Thymus (tissue), 11 donors: ENCODE measurements around the gene MEGF11. TPM values are rescaled to one million over a fixed set of nuclear protein-coding genes. Genes with fewer than 3 reads are reported as not detected.

Experiments
- DNase-seq, 9 donors: peaks; one replicate each; pipeline ENCODE4 v3.0.0-alpha.2; 2013; ENCODE audit warnings: low spot score in 9 of 9, low read depth in 6 of 9, missing footprints in 1 of 9
- H3K27ac ChIP-seq, 2 donors: one replicate each; pipeline ENCODE4 v1.5.1; 2013; ENCODE audit warnings: control low read depth in 1 of 2, low read depth in 1 of 2, low read length in 1 of 2, mild to moderate bottlenecking in 1 of 2, moderate library complexity in 1 of 2
- H3K27me3 ChIP-seq, 2 donors: one replicate each; pipeline ENCODE4 v1.5.1; 2013; ENCODE audit warnings: low read length in 1 of 2; ENCODE audit not compliant: control insufficient read depth in 2 of 2, insufficient read depth in 1 of 2
- H3K36me3 ChIP-seq, 2 donors: one replicate each; pipeline ENCODE4 v1.5.1; 2013; ENCODE audit warnings: low read length in 1 of 2, mild to moderate bottlenecking in 1 of 2, moderate library complexity in 1 of 2; ENCODE audit not compliant: control insufficient read depth in 2 of 2, insufficient read depth in 2 of 2
- H3K4me1 ChIP-seq, 2 donors: one replicate each; pipeline ENCODE4 v1.5.1; 2013; ENCODE audit warnings: low read length in 2 of 2; ENCODE audit not compliant: control insufficient read depth in 2 of 2, insufficient read depth in 2 of 2
- H3K4me3 ChIP-seq, 2 donors: one replicate each; pipeline ENCODE4 v1.5.1; 2013; ENCODE audit warnings: low read length in 2 of 2, control low read depth in 1 of 2, mild to moderate bottlenecking in 1 of 2
- H3K9me3 ChIP-seq, 2 donors: one replicate each; pipeline ENCODE4 v1.5.1; 2013; ENCODE audit warnings: low read length in 1 of 2, mild to moderate bottlenecking in 1 of 2; ENCODE audit not compliant: control insufficient read depth in 2 of 2, insufficient read depth in 1 of 2
- WGBS: extraction: QIAGEN DNeasy Blood & Tissue Kit; methylation state at CpG from one replicate; pipeline ENCODE4 v1.1.7; 2013; 5-methylcytosine and 5-hydroxymethylcytosine counted together
- polyA plus RNA-seq: library from polyadenylated mRNA; stranded (reverse); fragments of 200-250 nt; gene quantifications from one replicate; pipeline ENCODE4 v1.2.3, GENCODE V29; 2013
- total RNA-seq: library from RNA; stranded (reverse); fragments of 120-200 nt; gene quantifications from one replicate; pipeline ENCODE4 v1.2.4, GENCODE V29; 2013
- donor health status: healthy.

The MEGF11 gene
- total and polyA plus RNA-seq, 2 donors, result 0.28 to 0.66 TPM

DNA sequence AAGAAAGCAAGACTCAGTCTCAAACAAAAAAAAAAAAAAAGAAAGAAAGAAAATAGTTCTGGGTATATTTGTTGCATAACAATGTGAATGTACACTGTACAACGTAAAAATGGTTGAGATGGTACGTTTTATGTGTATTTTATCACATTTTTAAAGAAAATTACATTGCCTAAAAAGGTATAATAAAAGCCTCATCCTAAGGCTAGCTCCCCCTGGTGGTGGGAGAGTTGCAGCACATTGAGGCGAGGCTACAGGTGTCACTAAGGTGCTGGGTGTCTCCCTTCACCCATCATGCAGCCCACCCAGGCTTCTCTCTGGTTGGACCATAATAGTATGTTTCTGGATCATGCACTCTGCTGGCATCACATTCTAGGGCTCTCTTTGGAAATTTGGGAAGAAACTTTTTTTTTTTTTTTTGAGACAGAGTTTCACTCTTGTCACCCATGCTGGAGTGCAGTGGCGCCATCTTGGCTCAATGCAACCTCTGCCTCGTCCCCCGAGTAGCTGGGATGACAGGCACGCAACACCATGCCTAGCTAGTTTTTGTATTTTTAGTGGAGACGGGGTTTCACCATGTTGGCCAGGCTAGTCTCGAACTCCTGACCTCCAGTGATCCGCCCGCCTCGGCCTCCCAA lies 396.6 kb downstream of the MEGF11 start:
- Histone ChIP-seq H3K4me1 (no peaks in the 10 kb centered on the region), H3K4me3 (no peak overlapping the region)

GRCh38 chr15:65851981-65852380 lies 401.6 kb downstream of the MEGF11 start:
- WGBS, result 99% methylated on average over 5 of the region's 5 CpGs
- Histone ChIP-seq H3K27me3 (no peaks in the 10 kb centered on the region), H3K9me3 (no peaks in the 10 kb centered on the region), H3K4me1 (no peaks in the 10 kb centered on the region), H3K36me3 (no peaks in the 10 kb centered on the region), H3K4me3 (no peak overlapping the region), H3K27ac (no peak overlapping the region)
- DNase-seq, result no peak

More for the DNA sequence above, 396.6 kb downstream of the MEGF11 start:
- Histone ChIP-seq H3K9me3 (no peaks in the 10 kb centered on the region), H3K27me3 (no peaks in the 10 kb centered on the region), H3K27ac (no peak overlapping the region), H3K36me3 (no peaks in the 10 kb centered on the region)
- DNase-seq, result peak in 7 of 9 donors; percentile 62 to 84 (median 68)
- WGBS, result 81% methylated on average over 12 of the region's 12 CpGs

DNA sequence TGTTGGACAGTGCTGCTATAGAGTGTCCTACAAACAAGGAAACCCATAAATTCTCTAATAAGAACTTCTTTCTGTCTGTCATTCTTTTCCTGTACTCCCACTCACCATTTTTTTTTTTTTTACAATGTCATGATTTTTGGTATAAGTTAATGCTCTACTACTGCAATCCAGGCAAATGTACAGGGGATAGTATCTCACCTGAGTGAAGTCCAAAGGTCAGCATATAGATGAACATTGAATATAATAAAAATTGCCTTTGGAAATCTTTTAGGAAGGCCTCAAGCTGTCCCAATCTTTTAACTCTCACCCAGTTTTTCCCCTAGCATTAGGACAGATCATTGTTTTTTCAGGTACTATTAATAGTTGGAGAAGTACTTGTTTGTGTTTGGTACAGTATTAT lies 405.6 kb downstream of the MEGF11 start:
- no peak overlapping the region for H3K27ac ChIP-seq
- H3K4me1 ChIP-seq, result no peaks in the 10 kb centered on the region
- DNase-seq, result no peak
- no peaks in the 10 kb centered on the region for H3K27me3 ChIP-seq
- no peaks in the 10 kb centered on the region for H3K36me3 ChIP-seq
- no peak overlapping the region for H3K4me3 ChIP-seq
- H3K9me3 ChIP-seq, result no peaks in the 10 kb centered on the region

GRCh38 chr15:65845826-65846519 lies 407.6 kb downstream of the MEGF11 start:
- no peaks in the 10 kb centered on the region for H3K36me3 ChIP-seq
- no peaks in the 10 kb centered on the region for H3K9me3 ChIP-seq
- no peaks in the 10 kb centered on the region for H3K27me3 ChIP-seq
- DNase-seq, result no peak
- WGBS, result 96% methylated on average over 9 of the region's 9 CpGs
- no peaks in the 10 kb centered on the region for H3K4me1 ChIP-seq
- H3K27ac ChIP-seq, result no peak overlapping the region
- H3K4me3 ChIP-seq, result no peak overlapping the region

Other genes starting within 250 kb of the MEGF11 start
- gene DIS3L, start 39.8 kb upstream of the MEGF11 start, total RNA-seq, result 16.5 TPM
- 13.0 TPM for gene DIS3L, start 39.8 kb upstream of the MEGF11 start, polyA plus RNA-seq
- gene TIPIN, start 102.9 kb upstream of the MEGF11 start, total RNA-seq, result 15.1 TPM
- 6.2 TPM for gene TIPIN, start 102.9 kb upstream of the MEGF11 start, polyA plus RNA-seq
- gene MAP2K1, start 133.2 kb upstream of the MEGF11 start, total RNA-seq, result 31.1 TPM
- gene MAP2K1, start 133.2 kb upstream of the MEGF11 start, polyA plus RNA-seq, result 55.0 TPM
- 30.2 TPM for gene SNAPC5, start 244.0 kb upstream of the MEGF11 start, total RNA-seq
- gene SNAPC5, start 244.0 kb upstream of the MEGF11 start, polyA plus RNA-seq, result 39.9 TPM